ENCODE measurements around the gene NKX6-2. TPM values are rescaled to one million over a fixed set of nuclear protein-coding genes. Genes with fewer than 3 reads are reported as not detected.

NKX6-2 gene
- total and polyA plus RNA-seq, 2 experiments from 2014 or later = 0.24 to 9.3 TPM

GRCh38 chr10:132812520-132812919 is 26.6 kb upstream of the NKX6-2 start:
- no peak overlapping the region for H3K4me3 ChIP-seq
- no peaks in the 10 kb centered on the region for H3K4me1 ChIP-seq (ENCODE audit: insufficient read depth)
- no peak overlapping the region for H3K4me3 Mint-ChIP-seq
- H3K4me1 Mint-ChIP-seq = 0 out of 3 replicates have a peak, but pooled peaks cover 3% of the 10 kb centered on the region
- no peaks in the 10 kb centered on the region for H3K36me3 Mint-ChIP-seq (ENCODE audit: low read depth)
- H3K27me3 Mint-ChIP-seq (ENCODE audit: insufficient read depth, low read depth, poor library complexity) = peaks cover 10% of the 10 kb centered on the region
- no peak overlapping the region for H2AFZ ChIP-seq
- no peak overlapping the region for H3K4me2 ChIP-seq
- H3K27ac Mint-ChIP-seq = no peak overlapping the region
- H3K9me3 Mint-ChIP-seq = no peaks in the 10 kb centered on the region; the same call in 2 of the 3 replicates
- no peaks in the 10 kb centered on the region for H3K9me2 ChIP-seq (ENCODE audit: insufficient read depth)
- H3K27me3 ChIP-seq (ENCODE audit: insufficient read depth) = no peaks in the 10 kb centered on the region
- H4K20me1 ChIP-seq (replicated peaks; ENCODE audit: insufficient read depth) = no peaks in the 10 kb centered on the region
- TF ChIP-seq ZNF462 (CRISPR knock-in tag; IDR thresholded peaks at IDR 0.05) = no peak
- TF ChIP-seq POLR2AphosphoS5 (IDR thresholded peaks at IDR 0.05; ENCODE audit: low read depth) = no peak
- TF ChIP-seq NANOG (IDR thresholded peaks at IDR 0.05; ENCODE audit: borderline replicate concordance) = no peak
- no peak for TF ChIP-seq JUNB (IDR thresholded peaks at IDR 0.05; ENCODE audit: unreplicated experiment)
- TF ChIP-seq EZH2phosphoT487 (IDR thresholded peaks at IDR 0.05; ENCODE audit: unreplicated experiment) = no peak
- TF ChIP-seq CREB1 (CRISPR knock-in tag; IDR thresholded peaks at IDR 0.05; ENCODE audit: low read depth) = no peak
- no peak for TF ChIP-seq ZNF331 (CRISPR knock-in tag; IDR thresholded peaks at IDR 0.05; ENCODE audit: low read depth)
- no peak for TF ChIP-seq EZH2 (IDR thresholded peaks at IDR 0.05; ENCODE audit: low read depth, unreplicated experiment)
- TF ChIP-seq ZNF114 (CRISPR knock-in tag; IDR thresholded peaks at IDR 0.05) = no peak
- no peak for TF ChIP-seq STAT1 (IDR thresholded peaks at IDR 0.05; ENCODE audit: unreplicated experiment)
- no peak for TF ChIP-seq CTCF (conservative IDR thresholded peaks at IDR 0.05; ENCODE audit: low read depth in 2 of 2)
- no peak for TF ChIP-seq REST (IDR thresholded peaks at IDR 0.05; ENCODE audit: unreplicated experiment)
- no peak for DNase-seq (ENCODE audit: low spot score)
- no peak overlapping the region for H3K27ac ChIP-seq (ENCODE audit: low read depth)
- H3F3A ChIP-seq (replicated peaks; ENCODE audit: low read depth) = no peaks in the 10 kb centered on the region
- no peak for ATAC-seq
- H3K79me2 ChIP-seq (replicated peaks; ENCODE audit: insufficient read depth) = no peaks in the 10 kb centered on the region
- no peaks in the 10 kb centered on the region for H3K36me3 ChIP-seq (ENCODE audit: insufficient read depth)
